HG02981 (cell line): ENCODE measurements around the gene KLK8.

ENCODE experiments used
- ATAC-seq: cut with Tn5 transposase; IDR thresholded peaks from one replicate; pipeline ENCODE4 v1.9.1; 2021; ENCODE audit warnings: mild to moderate bottlenecking, moderate library complexity; ENCODE audit not compliant: unreplicated experiment

KLK8 gene

DNA sequence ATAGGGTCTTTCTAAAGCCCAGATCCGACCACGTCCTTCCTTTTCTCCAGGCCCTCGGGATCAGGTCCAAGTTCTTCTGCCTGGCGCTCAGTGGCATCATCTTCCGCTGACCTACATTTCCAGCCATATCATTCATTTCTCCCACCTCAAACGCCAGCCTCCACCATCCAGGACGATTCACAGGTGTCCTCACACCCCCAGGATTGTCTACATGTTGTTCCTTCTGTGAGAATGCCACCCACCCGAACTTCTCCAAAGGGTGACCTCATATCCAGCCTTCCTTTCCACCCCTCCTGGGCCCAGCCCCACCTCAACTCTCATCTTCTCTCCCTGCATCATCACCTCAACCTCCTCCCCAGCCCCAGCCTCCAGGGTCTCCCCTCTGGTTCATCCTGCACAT lies 43.8 kb downstream of the KLK8 start:
- ATAC-seq: no peak

DNA sequence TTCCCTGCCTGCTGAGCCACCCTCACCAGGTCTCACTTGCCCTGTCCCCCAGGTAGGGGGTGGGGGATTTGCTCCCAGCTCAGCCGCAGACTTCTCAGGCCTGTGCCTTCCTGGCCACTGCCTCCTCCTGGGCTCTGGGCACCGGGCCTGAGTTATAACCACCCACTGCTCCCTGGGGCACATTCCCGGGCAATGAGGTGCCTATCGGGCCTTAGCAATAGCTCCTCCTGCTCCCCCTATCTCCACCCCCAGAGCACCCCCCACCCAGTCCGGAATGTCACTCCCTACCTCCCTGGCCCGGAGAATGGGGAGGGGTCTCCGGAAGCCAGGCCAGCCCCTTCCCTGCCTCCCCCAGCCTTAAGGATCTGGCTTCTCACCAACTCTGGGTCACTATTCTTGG lies 48.5 kb downstream of the KLK8 start, which contains the start of gene KLK5:
KLK5 (minus strand) TSS at position 129 of the 400 bp plus-strand sequence. CDS start 381 bp downstream, outside the sequence.
- ATAC-seq: no peak

DNA sequence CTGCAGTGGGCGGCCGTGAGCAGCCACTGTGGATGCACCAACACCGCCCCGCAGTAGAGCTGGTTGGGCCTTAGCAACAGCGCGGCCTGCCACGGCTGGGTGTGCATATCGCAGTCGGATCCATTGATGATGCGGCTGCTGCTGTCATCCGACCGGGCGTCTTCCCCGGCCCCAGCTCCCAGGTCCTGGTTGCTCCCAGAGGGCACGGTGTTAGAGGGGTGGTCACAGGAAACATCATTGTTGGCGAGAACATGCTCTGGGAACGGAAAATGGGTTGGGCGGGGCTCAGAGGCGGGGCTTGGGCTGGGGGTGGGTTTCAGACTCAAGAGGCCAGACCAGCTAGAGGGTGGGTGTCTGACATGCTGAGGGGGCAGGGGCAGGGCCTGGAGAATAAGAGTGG lies 51.5 kb downstream of the KLK8 start:
- no peak for ATAC-seq

DNA sequence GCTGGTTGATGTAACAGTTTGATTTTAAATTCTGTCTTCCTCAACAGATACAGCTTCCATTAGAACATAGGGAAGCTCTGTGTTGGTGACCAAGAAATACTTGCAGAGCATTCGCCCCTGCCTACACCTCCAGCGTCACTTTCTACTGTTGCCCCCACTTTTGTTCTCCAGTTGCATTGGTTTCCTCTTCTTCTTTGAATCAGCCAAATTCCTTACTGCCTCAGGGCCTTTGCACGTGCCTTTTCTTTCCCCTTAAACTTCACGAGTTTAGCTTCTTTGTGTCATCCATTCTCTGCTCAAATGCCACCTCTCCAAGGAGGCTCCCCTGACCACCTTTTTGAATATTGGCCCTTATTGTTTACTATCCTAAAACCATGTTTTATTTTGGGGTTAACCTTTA lies 54.3 kb downstream of the KLK8 start:
- no peak for ATAC-seq
